ENCODE results near the gene CSGALNACT2.

DNA sequence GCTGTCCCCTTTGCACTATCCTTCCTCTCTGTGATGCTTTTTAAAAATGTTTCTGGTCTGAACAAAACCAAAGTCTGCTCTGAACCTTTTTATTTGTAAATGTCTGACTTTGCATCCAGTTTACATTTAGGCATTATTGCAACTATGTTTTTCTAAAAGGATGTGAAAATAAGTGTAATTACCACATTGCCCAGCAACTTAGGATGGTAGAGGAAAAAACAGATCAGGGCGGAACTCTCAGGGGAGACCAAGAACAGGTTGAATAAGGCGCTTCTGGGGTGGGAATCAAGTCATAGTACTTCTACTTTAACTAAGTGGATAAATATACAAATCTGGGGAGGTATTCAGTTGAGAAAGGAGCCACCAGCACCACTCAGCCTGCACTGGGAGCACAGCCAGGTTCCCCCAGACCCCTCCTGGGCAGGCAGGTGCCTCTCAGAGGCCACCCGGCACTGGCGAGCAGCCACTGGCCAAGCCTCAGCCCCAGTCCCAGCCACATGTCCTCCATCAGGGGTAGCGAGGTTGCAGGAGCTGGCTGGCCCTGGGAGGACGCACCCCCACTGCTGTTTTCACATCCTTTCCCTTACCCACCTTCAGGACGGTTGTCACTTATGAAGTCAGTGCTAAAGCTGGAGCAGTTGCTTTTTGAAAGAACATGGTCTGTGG is 11.4 kb upstream of the CSGALNACT2 start:
- no peak for TF ChIP-seq GABPA (IDR thresholded peaks at IDR 0.05 in 1 of 2, conservative IDR thresholded peaks at IDR 0.05 in 1 of 2)
- TF ChIP-seq, protein P1, sequence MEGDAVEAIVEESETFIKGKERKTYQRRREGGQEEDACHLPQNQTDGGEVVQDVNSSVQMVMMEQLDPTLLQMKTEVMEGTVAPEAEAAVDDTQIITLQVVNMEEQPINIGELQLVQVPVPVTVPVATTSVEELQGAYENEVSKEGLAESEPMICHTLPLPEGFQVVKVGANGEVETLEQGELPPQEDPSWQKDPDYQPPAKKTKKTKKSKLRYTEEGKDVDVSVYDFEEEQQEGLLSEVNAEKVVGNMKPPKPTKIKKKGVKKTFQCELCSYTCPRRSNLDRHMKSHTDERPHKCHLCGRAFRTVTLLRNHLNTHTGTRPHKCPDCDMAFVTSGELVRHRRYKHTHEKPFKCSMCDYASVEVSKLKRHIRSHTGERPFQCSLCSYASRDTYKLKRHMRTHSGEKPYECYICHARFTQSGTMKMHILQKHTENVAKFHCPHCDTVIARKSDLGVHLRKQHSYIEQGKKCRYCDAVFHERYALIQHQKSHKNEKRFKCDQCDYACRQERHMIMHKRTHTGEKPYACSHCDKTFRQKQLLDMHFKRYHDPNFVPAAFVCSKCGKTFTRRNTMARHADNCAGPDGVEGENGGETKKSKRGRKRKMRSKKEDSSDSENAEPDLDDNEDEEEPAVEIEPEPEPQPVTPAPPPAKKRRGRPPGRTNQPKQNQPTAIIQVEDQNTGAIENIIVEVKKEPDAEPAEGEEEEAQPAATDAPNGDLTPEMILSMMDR (IDR thresholded peaks at IDR 0.05; ENCODE audit: low read depth, low read length, missing input control), result no peak
- TF ChIP-seq YY1 (IDR thresholded peaks at IDR 0.05), result no peak
- TF ChIP-seq JUND (IDR thresholded peaks at IDR 0.05), result no peak
- TF ChIP-seq, protein P2, sequence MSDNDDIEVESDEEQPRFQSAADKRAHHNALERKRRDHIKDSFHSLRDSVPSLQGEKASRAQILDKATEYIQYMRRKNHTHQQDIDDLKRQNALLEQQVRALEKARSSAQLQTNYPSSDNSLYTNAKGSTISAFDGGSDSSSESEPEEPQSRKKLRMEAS (IDR thresholded peaks at IDR 0.05), result no peak
- TF ChIP-seq, protein P3, sequence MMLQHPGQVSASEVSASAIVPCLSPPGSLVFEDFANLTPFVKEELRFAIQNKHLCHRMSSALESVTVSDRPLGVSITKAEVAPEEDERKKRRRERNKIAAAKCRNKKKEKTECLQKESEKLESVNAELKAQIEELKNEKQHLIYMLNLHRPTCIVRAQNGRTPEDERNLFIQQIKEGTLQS (IDR thresholded peaks at IDR 0.05), result no peak
- no peak for TF ChIP-seq TAF1 (conservative IDR thresholded peaks at IDR 0.05)
- no peak for TF ChIP-seq RXRA (IDR thresholded peaks at IDR 0.05)
- TF ChIP-seq RAD21 (IDR thresholded peaks at IDR 0.05), result no peak
- TF ChIP-seq FOXA1 (IDR thresholded peaks at IDR 0.05), result no peak
- TF ChIP-seq, protein P4, sequence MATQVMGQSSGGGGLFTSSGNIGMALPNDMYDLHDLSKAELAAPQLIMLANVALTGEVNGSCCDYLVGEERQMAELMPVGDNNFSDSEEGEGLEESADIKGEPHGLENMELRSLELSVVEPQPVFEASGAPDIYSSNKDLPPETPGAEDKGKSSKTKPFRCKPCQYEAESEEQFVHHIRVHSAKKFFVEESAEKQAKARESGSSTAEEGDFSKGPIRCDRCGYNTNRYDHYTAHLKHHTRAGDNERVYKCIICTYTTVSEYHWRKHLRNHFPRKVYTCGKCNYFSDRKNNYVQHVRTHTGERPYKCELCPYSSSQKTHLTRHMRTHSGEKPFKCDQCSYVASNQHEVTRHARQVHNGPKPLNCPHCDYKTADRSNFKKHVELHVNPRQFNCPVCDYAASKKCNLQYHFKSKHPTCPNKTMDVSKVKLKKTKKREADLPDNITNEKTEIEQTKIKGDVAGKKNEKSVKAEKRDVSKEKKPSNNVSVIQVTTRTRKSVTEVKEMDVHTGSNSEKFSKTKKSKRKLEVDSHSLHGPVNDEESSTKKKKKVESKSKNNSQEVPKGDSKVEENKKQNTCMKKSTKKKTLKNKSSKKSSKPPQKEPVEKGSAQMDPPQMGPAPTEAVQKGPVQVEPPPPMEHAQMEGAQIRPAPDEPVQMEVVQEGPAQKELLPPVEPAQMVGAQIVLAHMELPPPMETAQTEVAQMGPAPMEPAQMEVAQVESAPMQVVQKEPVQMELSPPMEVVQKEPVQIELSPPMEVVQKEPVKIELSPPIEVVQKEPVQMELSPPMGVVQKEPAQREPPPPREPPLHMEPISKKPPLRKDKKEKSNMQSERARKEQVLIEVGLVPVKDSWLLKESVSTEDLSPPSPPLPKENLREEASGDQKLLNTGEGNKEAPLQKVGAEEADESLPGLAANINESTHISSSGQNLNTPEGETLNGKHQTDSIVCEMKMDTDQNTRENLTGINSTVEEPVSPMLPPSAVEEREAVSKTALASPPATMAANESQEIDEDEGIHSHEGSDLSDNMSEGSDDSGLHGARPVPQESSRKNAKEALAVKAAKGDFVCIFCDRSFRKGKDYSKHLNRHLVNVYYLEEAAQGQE (IDR thresholded peaks at IDR 0.05), result no peak
- no peak for TF ChIP-seq EGR1 (IDR thresholded peaks at IDR 0.05; ENCODE audit: low read depth in 2 of 2)
- TF ChIP-seq, protein P5, sequence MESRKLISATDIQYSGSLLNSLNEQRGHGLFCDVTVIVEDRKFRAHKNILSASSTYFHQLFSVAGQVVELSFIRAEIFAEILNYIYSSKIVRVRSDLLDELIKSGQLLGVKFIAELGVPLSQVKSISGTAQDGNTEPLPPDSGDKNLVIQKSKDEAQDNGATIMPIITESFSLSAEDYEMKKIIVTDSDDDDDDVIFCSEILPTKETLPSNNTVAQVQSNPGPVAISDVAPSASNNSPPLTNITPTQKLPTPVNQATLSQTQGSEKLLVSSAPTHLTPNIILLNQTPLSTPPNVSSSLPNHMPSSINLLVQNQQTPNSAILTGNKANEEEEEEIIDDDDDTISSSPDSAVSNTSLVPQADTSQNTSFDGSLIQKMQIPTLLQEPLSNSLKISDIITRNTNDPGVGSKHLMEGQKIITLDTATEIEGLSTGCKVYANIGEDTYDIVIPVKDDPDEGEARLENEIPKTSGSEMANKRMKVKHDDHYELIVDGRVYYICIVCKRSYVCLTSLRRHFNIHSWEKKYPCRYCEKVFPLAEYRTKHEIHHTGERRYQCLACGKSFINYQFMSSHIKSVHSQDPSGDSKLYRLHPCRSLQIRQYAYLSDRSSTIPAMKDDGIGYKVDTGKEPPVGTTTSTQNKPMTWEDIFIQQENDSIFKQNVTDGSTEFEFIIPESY (IDR thresholded peaks at IDR 0.05), result no peak
